Type B pancreatic cell (in vitro differentiated cells): ENCODE data around the gene RO60. TPM values are rescaled to one million over a fixed set of nuclear protein-coding genes. Genes with fewer than 3 reads are reported as not detected.

Experiments used
- DNase-seq: peaks from one replicate; pipeline ENCODE4 v3.0.0; 2021; ENCODE audit warnings: mixed read lengths; ENCODE audit not compliant: unreplicated experiment; ENCODE audit errors: extremely low spot score
- H3K27ac Mint-ChIP-seq: 2 replicates; pipeline ENCODE4 v1.8.0; 2021; ENCODE audit warnings: mild to moderate bottlenecking, mixed read lengths
- H3K27me3 Mint-ChIP-seq: 2 replicates; pipeline ENCODE4 v1.8.0; 2021; ENCODE audit warnings: mixed read lengths
- H3K36me3 Mint-ChIP-seq: 2 replicates; pipeline ENCODE4 v1.8.0; 2021; ENCODE audit warnings: mixed read lengths
- H3K4me1 Mint-ChIP-seq: one replicate; pipeline ENCODE4 v1.8.0; 2021; ENCODE audit warnings: mixed read lengths; ENCODE audit not compliant: unreplicated experiment
- H3K4me3 Mint-ChIP-seq: 2 replicates; pipeline ENCODE4 v1.8.0; 2021; ENCODE audit warnings: mild to moderate bottlenecking, mixed read lengths
- H3K9me3 Mint-ChIP-seq: 2 replicates; pipeline ENCODE4 v1.8.0; 2021; ENCODE audit warnings: mixed read lengths
- total RNA-seq: library from RNA; stranded (reverse); gene quantifications from 2 replicates; pipeline ENCODE4 v1.2.1, GENCODE V29; 2021; ENCODE audit warnings: low replicate concordance
- TF ChIP-seq, protein P1 (sequence below): fragments of 200-600 bp; sonication (generic); conservative IDR thresholded peaks from 2 replicates; pipeline ENCODE4 v1.5.0; 2021; ENCODE audit warnings: antibody characterized with exemption, mild to moderate bottlenecking

RO60 gene
- total RNA-seq, 1 donor from 2014 or later = 90.5 TPM

DNA sequence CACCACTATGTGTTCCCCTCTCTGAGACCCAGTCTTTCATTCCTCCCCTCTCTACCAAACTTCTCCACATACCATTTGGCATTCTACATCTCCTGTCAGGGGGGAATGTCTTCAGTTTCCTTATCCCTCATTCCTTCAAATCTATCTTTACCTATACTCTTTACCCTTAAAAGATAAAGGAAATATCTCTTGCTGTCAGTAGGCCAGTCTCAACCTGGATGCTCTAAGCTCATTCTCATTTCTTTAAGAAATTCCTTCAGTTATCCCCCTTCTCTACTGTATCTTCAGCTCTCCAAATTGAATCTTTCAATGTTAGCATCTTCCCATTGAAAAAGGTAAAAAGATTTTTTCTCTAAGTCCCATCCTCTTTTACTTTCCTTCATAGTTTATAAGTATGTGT is 6.5 kb downstream of the RO60 start:
- H3K27ac Mint-ChIP-seq = no peak overlapping the region
- H3K36me3 Mint-ChIP-seq = peaks cover 16% of the 10 kb centered on the region
- TF ChIP-seq, protein P1, sequence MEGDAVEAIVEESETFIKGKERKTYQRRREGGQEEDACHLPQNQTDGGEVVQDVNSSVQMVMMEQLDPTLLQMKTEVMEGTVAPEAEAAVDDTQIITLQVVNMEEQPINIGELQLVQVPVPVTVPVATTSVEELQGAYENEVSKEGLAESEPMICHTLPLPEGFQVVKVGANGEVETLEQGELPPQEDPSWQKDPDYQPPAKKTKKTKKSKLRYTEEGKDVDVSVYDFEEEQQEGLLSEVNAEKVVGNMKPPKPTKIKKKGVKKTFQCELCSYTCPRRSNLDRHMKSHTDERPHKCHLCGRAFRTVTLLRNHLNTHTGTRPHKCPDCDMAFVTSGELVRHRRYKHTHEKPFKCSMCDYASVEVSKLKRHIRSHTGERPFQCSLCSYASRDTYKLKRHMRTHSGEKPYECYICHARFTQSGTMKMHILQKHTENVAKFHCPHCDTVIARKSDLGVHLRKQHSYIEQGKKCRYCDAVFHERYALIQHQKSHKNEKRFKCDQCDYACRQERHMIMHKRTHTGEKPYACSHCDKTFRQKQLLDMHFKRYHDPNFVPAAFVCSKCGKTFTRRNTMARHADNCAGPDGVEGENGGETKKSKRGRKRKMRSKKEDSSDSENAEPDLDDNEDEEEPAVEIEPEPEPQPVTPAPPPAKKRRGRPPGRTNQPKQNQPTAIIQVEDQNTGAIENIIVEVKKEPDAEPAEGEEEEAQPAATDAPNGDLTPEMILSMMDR = no peak
- H3K27me3 Mint-ChIP-seq = no peaks in the 10 kb centered on the region
- H3K4me1 Mint-ChIP-seq = peaks cover 26% of the 10 kb centered on the region
- no peak overlapping the region for H3K4me3 Mint-ChIP-seq
- no peak for DNase-seq
- H3K9me3 Mint-ChIP-seq = no peaks in the 10 kb centered on the region

DNA sequence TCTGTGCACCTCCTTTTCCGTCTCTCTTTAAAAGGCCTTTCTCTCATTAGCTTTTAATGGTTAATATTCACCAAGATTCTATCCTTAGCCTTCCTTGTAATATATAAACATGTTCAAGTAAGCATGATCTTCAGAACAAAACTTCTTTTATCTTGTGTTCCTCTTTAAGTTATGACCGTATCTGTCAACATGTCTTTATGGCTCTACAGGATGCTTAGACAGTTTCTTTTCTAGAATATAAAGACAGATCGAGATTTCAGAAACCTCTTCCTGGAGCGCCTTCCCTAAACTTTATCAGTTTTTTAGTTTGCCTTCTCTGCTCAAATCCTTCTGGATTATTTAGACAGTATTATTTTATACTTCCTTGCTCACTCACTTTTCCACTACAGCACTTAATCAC is 7.2 kb downstream of the RO60 start:
- Mint-ChIP-seq H3K27me3 (no peaks in the 10 kb centered on the region), H3K36me3 (peaks cover 16% of the 10 kb centered on the region), H3K4me3 (no peak overlapping the region), H3K27ac (no peak overlapping the region), H3K4me1 (peaks cover 22% of the 10 kb centered on the region), H3K9me3 (no peaks in the 10 kb centered on the region)
- TF ChIP-seq, protein P1 = no peak
- no peak for DNase-seq

DNA sequence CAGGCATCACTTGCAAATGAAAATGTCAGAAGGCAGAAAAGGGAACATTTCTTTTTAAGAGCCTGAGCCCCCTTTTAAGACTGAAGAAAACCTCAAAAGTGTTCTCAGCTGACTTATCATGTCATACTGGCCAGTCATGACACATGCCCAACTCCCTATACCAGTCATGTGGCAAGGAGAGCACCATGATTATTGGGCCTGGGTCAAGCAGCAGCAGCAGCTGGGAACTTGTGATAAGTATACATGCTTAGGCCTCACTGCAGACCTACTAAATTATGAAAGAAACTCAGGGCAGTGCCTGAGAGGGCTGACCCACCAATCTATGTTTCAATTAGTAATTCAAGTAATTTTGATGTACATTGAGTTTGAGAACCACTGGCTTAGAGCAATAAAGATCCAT is 8.6 kb downstream of the RO60 start:
- H3K36me3 Mint-ChIP-seq = peaks cover 17% of the 10 kb centered on the region
- H3K27me3 Mint-ChIP-seq = no peaks in the 10 kb centered on the region
- no peaks in the 10 kb centered on the region for H3K9me3 Mint-ChIP-seq
- TF ChIP-seq, protein P1 = no peak
- no peak for DNase-seq
- peaks cover 22% of the 10 kb centered on the region for H3K4me1 Mint-ChIP-seq
- H3K4me3 Mint-ChIP-seq = no peak overlapping the region
- H3K27ac Mint-ChIP-seq = no peak overlapping the region

DNA sequence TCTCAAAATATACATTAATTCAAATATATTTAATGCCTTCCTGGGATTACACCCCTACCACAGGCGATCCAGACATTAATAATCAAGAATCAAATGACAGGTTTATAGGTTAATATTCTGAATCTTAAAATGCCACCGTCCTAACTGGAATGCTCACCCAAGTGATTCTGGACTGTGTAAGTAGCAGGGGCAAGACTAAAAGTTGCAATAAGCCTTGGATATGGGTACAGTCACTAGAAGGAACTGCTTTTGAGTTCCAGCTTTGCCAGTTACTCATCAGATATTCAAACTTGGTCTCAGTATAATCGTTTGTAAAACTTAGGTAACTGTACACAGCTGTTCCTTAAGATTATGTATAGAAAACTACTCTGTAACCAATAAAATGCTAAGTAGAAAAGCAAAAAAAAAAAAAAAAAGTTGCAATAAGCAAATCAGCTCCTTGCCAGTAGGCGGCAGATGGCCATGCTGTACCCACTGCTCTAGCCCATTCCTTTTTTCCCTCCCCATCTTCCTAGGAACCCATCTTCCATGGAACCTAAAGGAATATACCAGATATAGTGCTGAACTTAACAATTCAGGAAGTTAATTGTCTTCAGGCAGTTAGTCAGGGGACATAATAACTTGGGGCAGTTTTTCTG is 10.5 kb downstream of the RO60 start:
- Mint-ChIP-seq H3K4me3 (no peak overlapping the region), H3K27ac (no peak overlapping the region), H3K9me3 (no peaks in the 10 kb centered on the region), H3K4me1 (peaks cover 22% of the 10 kb centered on the region), H3K36me3 (peaks cover 15% of the 10 kb centered on the region), H3K27me3 (no peaks in the 10 kb centered on the region)
- TF ChIP-seq, protein P1 = peak; percentile 68
- no peak for DNase-seq

DNA sequence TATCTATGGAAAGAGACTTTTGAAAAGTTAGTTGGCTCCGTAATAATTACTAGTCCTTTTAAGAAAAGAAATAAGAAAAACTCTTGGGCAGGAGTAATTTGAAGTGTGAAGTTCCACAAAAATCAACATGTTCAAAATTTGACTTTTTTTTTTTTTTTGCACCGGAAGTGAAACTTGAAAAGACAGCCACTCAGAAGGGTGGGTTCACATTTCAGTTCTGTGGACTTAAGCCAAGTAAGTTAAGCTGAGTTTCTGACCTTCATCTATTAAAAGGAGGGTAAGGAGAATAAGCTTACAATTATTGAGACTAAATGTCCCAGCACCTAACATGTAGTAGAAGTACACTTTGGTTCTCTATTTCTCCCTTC is 11.0 kb downstream of the RO60 start:
- Mint-ChIP-seq H3K4me3 (no peak overlapping the region), H3K36me3 (peaks cover 15% of the 10 kb centered on the region), H3K27me3 (no peaks in the 10 kb centered on the region), H3K9me3 (no peaks in the 10 kb centered on the region), H3K4me1 (peaks cover 22% of the 10 kb centered on the region), H3K27ac (no peak overlapping the region)
- TF ChIP-seq, protein P1 = peak; percentile 15
- no peak for DNase-seq

DNA sequence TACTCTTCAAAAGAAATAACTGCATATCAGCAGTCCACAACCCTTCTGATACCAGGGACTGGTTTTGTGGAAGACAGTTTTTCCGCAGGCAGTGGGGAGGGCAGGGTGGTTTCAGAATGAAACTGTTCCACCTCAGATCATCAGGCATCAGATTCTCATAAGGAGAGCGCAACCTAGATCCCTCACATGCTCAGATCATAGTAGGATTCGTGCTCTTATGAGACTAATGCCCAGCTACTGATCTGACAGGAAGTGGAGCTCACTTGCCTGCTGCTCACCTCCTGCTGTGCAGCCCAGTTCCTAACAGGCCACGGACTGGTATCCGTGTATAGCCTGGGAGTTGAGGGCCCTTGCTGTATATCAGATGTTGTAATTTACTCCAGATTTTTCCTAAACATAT is 11.5 kb downstream of the RO60 start:
- Mint-ChIP-seq H3K4me3 (no peak overlapping the region), H3K27ac (no peak overlapping the region), H3K9me3 (no peaks in the 10 kb centered on the region), H3K4me1 (peaks cover 20% of the 10 kb centered on the region), H3K36me3 (peaks cover 20% of the 10 kb centered on the region), H3K27me3 (no peaks in the 10 kb centered on the region)
- no peak for DNase-seq
- TF ChIP-seq, protein P1 = no peak
